Thyroid gland (tissue), 4 donors: Measurements from ENCODE around the gene SOAT2.

Source experiments
- POLR2A ChIP-seq, 2 donors: fragments of 450-650 bp; IDR thresholded peaks; one replicate each; pipeline ENCODE4 v1.6.1; 2017; ENCODE audit warnings: antibody characterized with exemption in 2 of 2, mild to moderate bottlenecking in 2 of 2, moderate library complexity in 1 of 2
- TF ChIP-seq, protein P1 (sequence below), 6 experiments: fragments of 200-600 bp in 3 of 6; fragments of 450-650 bp in 3 of 6; sonication (generic) in 3 of 6; IDR thresholded peaks; one replicate each; pipeline ENCODE4 v1.5.1; 2016 to 2019; ENCODE audit warnings: antibody characterized with exemption in 6 of 6, mild to moderate bottlenecking in 2 of 6, inconsistent platforms in 1 of 6, moderate library complexity in 1 of 6

DNA sequence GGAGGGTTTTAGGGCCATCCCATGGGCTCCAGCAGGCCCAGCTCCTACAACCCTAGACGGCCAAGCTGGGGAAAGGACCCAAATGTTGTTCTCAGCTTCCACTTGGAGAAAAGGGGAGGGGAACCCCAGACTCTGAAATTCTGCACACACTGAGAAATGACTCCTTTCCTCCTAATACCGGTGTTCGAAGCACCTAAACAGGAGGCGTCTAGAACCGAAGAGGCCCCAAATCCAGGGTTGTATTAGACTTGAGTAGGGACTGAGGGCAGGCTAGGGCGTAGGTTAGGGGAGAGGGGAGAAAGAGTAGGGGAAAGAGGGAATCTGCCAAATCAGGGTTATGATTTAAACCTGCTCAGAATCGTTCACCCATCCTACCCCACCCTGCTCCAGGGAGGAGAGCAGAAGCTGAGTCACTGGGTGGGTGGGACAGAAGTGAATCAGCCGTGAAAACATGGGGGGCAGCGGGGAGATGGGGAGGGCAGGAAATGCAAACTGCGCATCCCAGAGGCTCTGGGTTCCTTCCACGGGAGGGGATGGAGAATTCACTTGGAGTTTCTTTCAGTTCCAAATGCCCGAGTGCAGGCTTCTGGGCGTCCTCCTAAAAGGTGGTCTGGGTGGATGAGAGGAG, 4.8 kb upstream of the SOAT2 start:
- TF ChIP-seq, protein P1, sequence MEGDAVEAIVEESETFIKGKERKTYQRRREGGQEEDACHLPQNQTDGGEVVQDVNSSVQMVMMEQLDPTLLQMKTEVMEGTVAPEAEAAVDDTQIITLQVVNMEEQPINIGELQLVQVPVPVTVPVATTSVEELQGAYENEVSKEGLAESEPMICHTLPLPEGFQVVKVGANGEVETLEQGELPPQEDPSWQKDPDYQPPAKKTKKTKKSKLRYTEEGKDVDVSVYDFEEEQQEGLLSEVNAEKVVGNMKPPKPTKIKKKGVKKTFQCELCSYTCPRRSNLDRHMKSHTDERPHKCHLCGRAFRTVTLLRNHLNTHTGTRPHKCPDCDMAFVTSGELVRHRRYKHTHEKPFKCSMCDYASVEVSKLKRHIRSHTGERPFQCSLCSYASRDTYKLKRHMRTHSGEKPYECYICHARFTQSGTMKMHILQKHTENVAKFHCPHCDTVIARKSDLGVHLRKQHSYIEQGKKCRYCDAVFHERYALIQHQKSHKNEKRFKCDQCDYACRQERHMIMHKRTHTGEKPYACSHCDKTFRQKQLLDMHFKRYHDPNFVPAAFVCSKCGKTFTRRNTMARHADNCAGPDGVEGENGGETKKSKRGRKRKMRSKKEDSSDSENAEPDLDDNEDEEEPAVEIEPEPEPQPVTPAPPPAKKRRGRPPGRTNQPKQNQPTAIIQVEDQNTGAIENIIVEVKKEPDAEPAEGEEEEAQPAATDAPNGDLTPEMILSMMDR (IDR thresholded peaks at IDR 0.05): no peak
- TF ChIP-seq POLR2A (IDR thresholded peaks at IDR 0.05): no peak
